Measurements from ENCODE around the gene ASPG.
"Not testable (repeated sequence)": the region's sequence is repeated elsewhere in the genome, so short reads cannot be mapped to it uniquely, and the experiment has no call there.

Gene ASPG

DNA sequence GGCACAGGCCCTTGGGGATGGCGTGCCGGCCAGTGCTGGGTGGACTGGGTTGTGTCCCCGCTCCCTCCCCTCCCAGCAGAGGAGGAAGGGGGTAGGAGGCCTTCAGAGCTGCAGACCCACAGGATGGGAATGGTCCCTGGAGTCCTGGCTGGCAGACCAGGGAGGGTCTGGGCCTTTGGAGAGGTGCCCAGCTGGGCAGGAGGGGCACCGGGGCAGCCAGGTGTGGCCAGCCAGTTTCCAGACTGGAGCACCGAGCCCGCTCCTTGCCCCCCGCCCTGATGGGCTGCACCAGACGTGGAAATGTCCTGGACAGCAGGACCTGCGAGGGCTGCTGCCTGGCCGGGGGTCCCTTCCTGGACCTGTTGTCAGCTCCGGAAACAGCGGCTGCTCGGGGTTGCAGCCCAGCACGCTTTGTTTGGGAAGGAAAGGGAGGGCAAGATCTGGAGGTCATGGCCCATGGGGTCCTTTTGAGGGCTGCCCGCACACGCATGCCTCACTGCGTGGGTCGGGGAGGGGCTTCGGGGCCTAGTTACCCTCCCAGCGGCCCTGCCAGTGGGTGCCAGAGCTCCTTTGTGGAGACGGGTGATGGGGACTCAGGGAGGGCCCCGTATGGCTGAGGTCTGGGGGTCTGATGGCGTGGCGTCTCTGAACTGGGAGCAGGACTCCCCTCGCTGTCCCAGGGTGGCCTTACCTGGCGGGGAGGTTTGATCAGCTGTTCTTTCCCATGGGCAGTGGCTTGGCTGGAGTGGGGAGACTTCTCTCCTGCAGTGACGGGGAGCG, 62.0 kb downstream of the ASPG start:
- no peak for DNase-seq (ENCODE audit: low read depth)

DNA sequence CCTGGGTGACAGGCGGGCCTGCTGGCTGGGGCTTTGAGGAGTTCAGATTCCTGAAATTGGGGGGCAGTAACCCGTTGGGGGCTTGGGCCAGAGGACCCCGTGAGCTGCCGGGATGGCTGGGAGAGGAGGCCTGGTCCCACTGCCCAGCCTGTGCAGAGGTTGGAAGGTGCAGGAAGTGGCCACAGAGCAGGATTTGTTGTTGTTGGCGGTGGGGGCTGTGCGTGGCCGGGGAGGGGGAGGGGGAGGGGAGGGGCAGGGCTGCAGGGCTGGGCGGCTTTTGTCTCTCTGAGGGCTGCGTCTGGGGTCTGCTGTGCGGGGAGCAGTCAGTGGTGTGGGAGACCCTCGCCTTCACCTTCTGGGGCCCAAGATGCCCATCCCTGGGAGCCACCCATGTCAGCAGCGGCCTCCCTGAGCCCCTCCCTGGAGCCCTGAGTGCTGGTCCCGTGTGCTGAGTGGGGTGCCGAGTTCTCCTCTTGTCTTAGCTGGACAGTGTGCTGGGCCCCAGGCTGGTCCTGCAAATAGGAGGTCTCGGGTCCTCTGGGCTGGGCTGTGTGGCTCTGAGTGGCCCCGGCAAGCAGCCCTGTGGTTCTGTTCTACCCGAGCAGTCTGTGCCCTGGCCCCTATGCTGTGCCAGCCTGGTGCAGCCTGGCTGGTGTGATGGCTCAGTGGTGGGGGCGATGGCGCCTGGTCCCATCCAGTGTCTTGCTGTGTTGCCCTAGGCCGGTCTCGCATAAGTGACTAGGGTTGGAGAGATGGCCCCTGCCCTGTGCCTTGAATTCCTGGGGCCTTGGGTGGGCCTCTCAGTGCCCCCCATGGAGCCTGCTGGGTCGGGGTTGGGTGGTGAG, 63.2 kb downstream of the ASPG start:
- no peak for DNase-seq (ENCODE audit: low read depth)

- no peak for DNase-seq (ENCODE audit: low read depth)
Measured at GRCh38 chr14:104149278-104149595, 63.7 kb downstream of the ASPG start.

- DNase-seq (ENCODE audit: low read depth): no peak
Measured at GRCh38 chr14:104149617-104150135, 64.2 kb downstream of the ASPG start.

GRCh38 chr14:104150136-104151025, 64.9 kb downstream of the ASPG start:
- no peak for DNase-seq (ENCODE audit: low read depth)

GRCh38 chr14:104151026-104151381, 65.5 kb downstream of the ASPG start:
- DNase-seq (ENCODE audit: low read depth): no peak

DNA sequence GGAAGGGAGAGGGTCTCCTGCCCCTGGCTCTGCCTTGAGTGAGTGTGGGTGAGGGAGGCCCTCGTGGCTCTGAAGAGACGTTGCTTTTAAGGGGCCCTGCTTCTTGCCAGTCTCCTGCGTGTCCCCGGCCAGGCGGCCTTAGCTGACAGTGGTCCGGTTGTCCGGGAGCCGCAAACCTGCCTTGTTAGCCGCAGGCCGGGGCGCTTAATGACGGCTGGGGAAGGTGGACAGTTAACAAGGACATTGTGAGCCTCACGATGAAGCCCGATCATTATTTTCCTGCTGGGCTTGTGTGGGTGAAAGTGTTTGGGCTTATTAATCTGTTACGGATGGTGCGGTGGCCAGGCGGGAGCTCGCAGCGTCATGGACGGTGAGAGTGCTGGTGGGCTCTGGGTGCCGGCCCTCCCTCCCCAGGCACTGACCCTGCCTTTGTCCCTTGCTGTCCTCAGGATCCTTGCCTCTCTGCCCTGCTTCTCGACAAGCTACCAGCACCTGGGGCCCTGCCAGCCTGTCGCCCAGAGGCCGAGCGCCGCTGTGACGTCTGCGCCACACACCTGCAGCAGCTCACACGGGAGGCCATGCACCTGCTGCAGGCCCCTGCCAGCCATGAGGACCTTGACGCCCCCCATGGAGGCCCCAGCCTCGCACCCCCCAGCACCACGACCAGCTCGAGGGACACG, 66.2 kb downstream of the ASPG start:
- no peak for DNase-seq (ENCODE audit: low read depth)

DNA sequence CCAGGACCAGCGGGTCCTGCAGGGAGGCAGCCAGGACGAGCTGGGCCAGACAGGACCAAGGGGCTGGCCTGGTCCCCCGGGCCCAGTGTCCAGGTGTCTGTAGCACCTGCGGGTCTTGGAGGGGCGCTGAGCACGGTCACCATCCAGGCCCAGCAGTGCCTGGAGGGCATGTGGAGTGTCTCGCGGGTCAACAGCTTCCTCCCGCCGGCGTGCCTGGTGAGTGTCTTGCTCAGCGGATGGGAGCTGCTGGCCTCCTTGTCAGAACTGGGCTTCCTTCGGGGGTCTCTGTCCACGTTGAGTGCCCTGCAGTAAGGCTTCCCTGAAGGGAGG, 66.7 kb downstream of the ASPG start:
- DNase-seq (ENCODE audit: low read depth): no peak

DNA sequence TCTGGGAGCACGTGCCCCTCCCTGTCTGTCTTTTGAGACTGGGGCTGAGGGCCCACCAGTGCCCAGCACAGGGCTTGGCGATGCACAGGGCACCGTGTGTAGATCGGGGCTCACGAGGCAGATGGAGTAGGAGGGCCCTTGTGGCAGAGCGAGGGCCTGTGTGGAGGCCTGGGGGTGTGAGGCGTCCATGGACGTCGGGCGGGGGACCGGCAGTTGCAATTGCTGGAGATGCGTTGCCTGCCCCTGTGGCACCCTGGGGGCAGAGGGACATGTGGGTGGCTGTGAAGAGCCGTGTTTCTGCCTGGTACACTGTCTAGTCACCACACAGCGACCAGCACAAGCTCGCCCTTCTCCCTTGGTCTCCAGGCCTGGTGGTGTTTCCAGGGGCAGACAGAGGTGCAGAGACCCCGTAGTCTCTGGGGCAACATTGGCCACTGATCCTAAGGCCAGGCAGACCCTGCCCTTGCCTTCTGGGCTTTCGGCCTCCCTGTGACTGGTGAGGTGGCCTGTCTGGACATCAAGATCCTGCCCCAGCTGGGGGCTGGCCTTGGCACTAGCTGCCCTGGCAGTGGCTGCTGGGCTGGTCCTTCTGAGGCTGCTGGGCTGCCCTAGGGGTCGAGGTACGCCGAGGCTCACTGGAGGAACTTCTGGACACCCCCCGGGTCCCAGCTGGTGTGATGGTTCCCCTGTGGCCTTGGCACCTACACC, 67.3 kb downstream of the ASPG start:
- no peak for DNase-seq (ENCODE audit: low read depth)

DNA sequence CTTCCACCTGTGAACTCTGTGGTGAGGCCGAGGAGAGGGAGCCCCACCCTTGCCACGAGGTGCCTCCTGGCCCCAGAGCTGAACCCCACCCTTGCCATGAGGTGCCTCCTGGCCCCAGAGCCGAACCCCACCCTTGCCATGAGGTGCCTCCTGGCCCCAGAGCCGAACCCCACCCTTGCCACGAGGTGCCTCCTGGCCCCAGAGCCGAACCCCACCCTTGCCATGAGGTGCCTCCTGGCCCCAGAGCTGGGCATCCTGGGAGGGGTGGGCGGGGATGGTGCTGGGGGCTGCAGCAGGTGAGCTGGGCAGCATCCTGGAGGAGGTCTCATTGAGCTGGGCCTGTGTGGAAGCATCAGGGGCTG, 67.9 kb downstream of the ASPG start:
- DNase-seq (ENCODE audit: low read depth): not testable (repeated sequence)

DNA sequence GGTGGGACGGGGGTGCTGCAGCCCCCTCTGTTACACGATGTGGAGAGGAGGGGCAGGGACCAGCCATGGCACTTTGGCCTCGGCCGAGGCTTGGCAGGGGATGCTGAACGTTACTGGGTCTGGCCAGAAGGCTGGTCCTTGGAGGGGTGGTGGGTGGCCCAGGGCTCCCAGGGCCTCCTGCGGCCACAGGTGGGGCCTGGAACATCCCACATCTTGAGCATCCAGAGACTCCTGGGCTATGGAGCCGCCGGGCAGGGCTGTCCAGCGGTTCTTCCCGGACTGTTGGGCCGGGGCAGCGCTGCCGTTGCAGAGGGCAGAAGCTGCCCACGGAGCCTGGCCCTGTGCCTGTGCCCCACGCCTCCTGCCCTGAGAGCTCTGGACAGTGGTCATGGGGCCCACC, 68.7 kb downstream of the ASPG start:
- DNase-seq (ENCODE audit: low read depth): no peak

- DNase-seq (ENCODE audit: low read depth): no peak
Measured at GRCh38 chr14:104155513-104155912, 70.0 kb downstream of the ASPG start.

- DNase-seq (ENCODE audit: low read depth): no peak
Measured at GRCh38 chr14:104156142-104156541, 70.6 kb downstream of the ASPG start.

DNA sequence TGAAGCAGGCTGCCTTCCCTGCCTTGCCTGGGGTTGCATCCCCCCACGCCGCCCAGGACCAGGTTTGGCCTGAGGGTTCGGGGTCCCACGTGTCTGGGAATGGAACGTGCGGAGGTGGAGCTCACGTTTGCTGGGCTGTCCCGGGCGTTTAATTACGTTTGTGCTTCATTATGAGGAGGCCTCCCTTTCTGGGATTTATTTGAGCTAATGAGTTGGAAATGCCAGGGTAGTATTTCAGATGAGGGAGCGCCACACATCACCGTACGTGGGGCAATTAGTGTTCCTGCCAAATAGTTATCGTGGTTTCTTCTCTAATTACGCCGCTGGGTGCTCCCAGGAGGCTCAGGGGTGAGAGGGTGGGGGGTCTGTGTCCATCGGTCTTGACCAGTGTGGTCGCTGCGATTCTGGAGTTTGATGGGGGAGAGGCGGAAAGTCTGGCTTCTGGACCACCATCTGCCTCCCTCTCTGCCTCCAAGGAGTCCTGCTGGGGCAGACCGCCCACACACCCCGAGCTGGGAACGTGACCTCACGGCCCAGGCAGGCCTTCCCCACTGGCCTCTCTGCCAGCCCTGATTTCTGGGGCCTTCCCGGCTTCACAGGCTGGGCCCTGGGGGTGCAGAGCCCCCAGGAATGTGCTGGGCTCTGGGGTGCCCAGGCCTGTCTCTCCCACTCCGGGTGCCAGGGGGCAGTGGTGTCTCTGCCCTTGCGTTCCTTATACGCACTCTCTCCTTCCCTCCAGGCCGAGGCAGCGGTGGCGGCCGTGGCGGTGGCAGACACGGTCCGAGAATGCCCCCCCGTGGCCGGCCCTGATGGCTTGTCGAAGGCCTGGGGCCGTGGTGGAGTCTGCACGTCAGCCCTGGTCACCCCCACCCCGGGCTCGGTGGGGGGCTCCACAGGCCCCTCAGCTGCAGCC, 71.8 kb downstream of the ASPG start:
- DNase-seq (ENCODE audit: low read depth): no peak

GRCh38 chr14:104158827-104159798, 73.6 kb downstream of the ASPG start:
- no peak for DNase-seq (ENCODE audit: low read depth)

- DNase-seq (ENCODE audit: low read depth): no peak
Measured at GRCh38 chr14:104159990-104160389, 74.5 kb downstream of the ASPG start.

DNA sequence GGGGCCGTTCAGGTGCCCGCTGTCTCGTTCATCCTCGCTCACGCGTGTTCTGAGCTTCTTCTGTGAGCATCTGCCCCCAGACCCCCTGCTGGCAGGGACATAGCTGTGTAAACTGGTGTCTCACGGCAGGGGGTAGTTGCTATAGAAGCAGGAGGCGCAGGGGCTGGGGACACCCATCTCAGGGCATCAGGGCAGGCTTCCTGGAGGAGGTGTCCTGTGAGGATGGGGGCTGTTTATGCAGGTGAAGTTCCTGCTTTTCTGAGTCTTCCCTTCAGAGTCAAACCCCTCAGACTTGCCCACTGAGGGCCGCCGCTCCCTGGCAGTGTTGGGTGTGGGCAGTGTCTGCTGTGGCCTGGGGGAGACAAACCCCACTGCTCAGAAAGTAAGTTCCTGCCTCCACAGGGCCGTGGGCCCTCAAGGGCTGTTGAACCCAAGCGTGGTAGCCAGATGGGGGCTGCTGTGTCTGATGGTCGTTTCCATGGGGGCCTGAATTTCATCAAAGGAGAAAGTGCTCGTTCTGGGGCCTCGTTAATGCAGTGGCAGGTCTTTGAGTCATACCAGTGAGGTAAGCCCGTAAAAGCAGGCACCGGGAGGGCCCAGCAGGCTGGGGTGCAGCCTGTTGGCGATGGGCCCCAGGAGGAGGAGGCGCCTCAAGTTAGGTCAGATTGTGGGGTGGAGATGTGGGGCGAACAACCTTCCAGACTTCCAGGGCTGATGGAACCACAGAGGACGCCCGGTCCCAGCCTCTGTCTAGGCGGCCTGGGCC, 76.3 kb downstream of the ASPG start:
- no peak for DNase-seq (ENCODE audit: low read depth)

DNA sequence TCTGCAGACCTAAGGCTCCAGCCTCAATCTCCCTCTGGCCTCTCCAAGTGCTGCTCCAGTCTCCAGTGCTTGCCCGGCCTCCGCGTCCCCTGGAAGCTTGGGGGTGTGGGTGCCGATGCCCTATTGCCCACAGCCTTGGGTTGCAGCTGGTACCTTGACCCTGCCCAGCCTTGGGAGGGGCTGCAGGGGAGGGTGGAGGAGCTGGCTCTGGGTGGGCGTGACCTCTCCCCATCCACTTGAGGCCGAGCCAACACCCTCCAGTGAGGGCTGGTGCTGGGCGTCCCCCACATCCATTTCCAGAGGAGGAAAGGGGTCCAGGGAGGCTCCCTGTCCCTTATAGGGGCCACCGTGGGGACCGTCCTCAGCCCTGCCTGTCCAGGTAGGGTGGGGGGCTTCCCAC, 77.0 kb downstream of the ASPG start:
- DNase-seq (ENCODE audit: low read depth): no peak

Data from stimulated activated CD8-positive, alpha-beta memory T cell treated with anti-CD3 and anti-CD28 coated beads, Interleukin-7, amount 100 ng/mL, for 24 hours (primary cell).